Stomach smooth muscle (tissue), 2 donors: ENCODE data around the gene CCDC187.
A peak's percentile ranks its signal among the peaks of the same experiment; 100 is the strongest.

Experiments
- H3K27ac ChIP-seq: one replicate; pipeline ENCODE4 v1.7.0; 2013; ENCODE audit warnings: mild to moderate bottlenecking, low read length, inconsistent platforms
- H3K27me3 ChIP-seq, 2 donors: one replicate each; pipeline ENCODE4 v1.7.0; 2013; ENCODE audit warnings: low read length in 2 of 2; ENCODE audit not compliant: insufficient read depth in 2 of 2, control insufficient read depth in 1 of 2
- H3K36me3 ChIP-seq, 2 donors: one replicate each; pipeline ENCODE4 v1.7.0; 2013; ENCODE audit warnings: low read length in 2 of 2; ENCODE audit not compliant: control insufficient read depth in 2 of 2, insufficient read depth in 2 of 2
- H3K4me1 ChIP-seq: one replicate; pipeline ENCODE4 v1.7.0; 2013; ENCODE audit warnings: low read length; ENCODE audit not compliant: control insufficient read depth, insufficient read depth
- H3K4me3 ChIP-seq, 2 donors: one replicate each; pipeline ENCODE4 v1.7.0; 2013; ENCODE audit warnings: low read length in 2 of 2
- H3K9ac ChIP-seq, 2 donors: one replicate each; pipeline ENCODE4 v1.7.0; 2013; ENCODE audit warnings: low read length in 2 of 2, mild to moderate bottlenecking in 1 of 2
- H3K9me3 ChIP-seq, 2 donors: one replicate each; pipeline ENCODE4 v1.7.0; 2013; ENCODE audit warnings: low read length in 2 of 2; ENCODE audit not compliant: control insufficient read depth in 2 of 2
- donor health status: healthy.
- donor health status: Pancreatic carcinoma.

Gene CCDC187

GRCh38 chr9:136289651-136290507 lies 14.0 kb downstream of the CCDC187 start:
- Histone ChIP-seq H3K4me3 (no peak overlapping the region), H3K27ac (no peak overlapping the region), H3K4me1 (no peaks in the 10 kb centered on the region), H3K9me3 (no peaks in the 10 kb centered on the region), H3K9ac (no peak overlapping the region), H3K36me3 (no peaks in the 10 kb centered on the region), H3K27me3 (peaks cover 23 to 27% of the 10 kb centered on the region in 2 donors)

GRCh38 chr9:136287960-136288753 lies 15.7 kb downstream of the CCDC187 start:
- Histone ChIP-seq H3K9me3 (no peaks in the 10 kb centered on the region), H3K27ac (no peak overlapping the region), H3K4me3 (no peak overlapping the region), H3K9ac (no peak overlapping the region), H3K36me3 (no peaks in the 10 kb centered on the region), H3K4me1 (peaks cover 5% of the 10 kb centered on the region), H3K27me3 (peaks cover 26 to 28% of the 10 kb centered on the region in 2 donors)

GRCh38 chr9:136286987-136287379 lies 16.9 kb downstream of the CCDC187 start:
- Histone ChIP-seq H3K4me1 (peaks cover 5% of the 10 kb centered on the region), H3K4me3 (no peak overlapping the region), H3K9me3 (no peaks in the 10 kb centered on the region), H3K27ac (no peak overlapping the region), H3K9ac (no peak overlapping the region), H3K36me3 (no peaks in the 10 kb centered on the region), H3K27me3 (peaks cover 28 to 33% of the 10 kb centered on the region in 2 donors)

- no peak overlapping the region for H3K4me3 ChIP-seq
- peaks cover 30 to 33% of the 10 kb centered on the region in 2 donors for H3K27me3 ChIP-seq
- no peak overlapping the region for H3K27ac ChIP-seq
- peaks cover 5% of the 10 kb centered on the region for H3K4me1 ChIP-seq
- H3K9ac ChIP-seq, result no peak overlapping the region
- H3K36me3 ChIP-seq, result no peaks in the 10 kb centered on the region
- H3K9me3 ChIP-seq, result no peaks in the 10 kb centered on the region
Observed at GRCh38 chr9:136286359-136286986, 17.4 kb downstream of the CCDC187 start.

GRCh38 chr9:136285501-136286358 lies 18.2 kb downstream of the CCDC187 start:
- H3K4me1 ChIP-seq, result peaks cover 5% of the 10 kb centered on the region
- H3K36me3 ChIP-seq, result no peaks in the 10 kb centered on the region
- no peak overlapping the region for H3K9ac ChIP-seq
- H3K4me3 ChIP-seq, result no peak overlapping the region
- no peaks in the 10 kb centered on the region for H3K9me3 ChIP-seq
- H3K27ac ChIP-seq, result no peak overlapping the region
- peaks cover 30 to 34% of the 10 kb centered on the region in 2 donors for H3K27me3 ChIP-seq

GRCh38 chr9:136284951-136285350 lies 18.9 kb downstream of the CCDC187 start:
- Histone ChIP-seq H3K9me3 (no peaks in the 10 kb centered on the region), H3K36me3 (no peaks in the 10 kb centered on the region), H3K9ac (no peak overlapping the region), H3K4me3 (no peak overlapping the region), H3K27me3 (peaks cover 30 to 34% of the 10 kb centered on the region in 2 donors), H3K4me1 (peaks cover 5% of the 10 kb centered on the region), H3K27ac (no peak overlapping the region)

GRCh38 chr9:136284311-136284710 lies 19.6 kb downstream of the CCDC187 start:
- Histone ChIP-seq H3K27ac (no peak overlapping the region), H3K36me3 (no peaks in the 10 kb centered on the region), H3K9me3 (no peaks in the 10 kb centered on the region), H3K4me1 (peaks cover 5% of the 10 kb centered on the region), H3K4me3 (no peak overlapping the region), H3K27me3 (peaks cover 30 to 37% of the 10 kb centered on the region in 2 donors), H3K9ac (no peak overlapping the region)

GRCh38 chr9:136283291-136284235 lies 20.3 kb downstream of the CCDC187 start:
- Histone ChIP-seq H3K27me3 (peaks cover 26 to 37% of the 10 kb centered on the region in 2 donors), H3K9me3 (no peaks in the 10 kb centered on the region), H3K27ac (no peak overlapping the region), H3K9ac (no peak overlapping the region), H3K4me1 (peaks cover 5% of the 10 kb centered on the region), H3K4me3 (peak overlapping the region in 1 of 2 donors; percentile 61), H3K36me3 (no peaks in the 10 kb centered on the region)

- no peak overlapping the region for H3K4me3 ChIP-seq
- no peak overlapping the region for H3K9ac ChIP-seq
- H3K4me1 ChIP-seq, result peaks cover 5% of the 10 kb centered on the region
- no peaks in the 10 kb centered on the region for H3K36me3 ChIP-seq
- no peak overlapping the region for H3K27ac ChIP-seq
- no peaks in the 10 kb centered on the region for H3K9me3 ChIP-seq
- H3K27me3 ChIP-seq, result peaks cover 22 to 34% of the 10 kb centered on the region in 2 donors
Observed at GRCh38 chr9:136282272-136282861, 21.5 kb downstream of the CCDC187 start.
